GM19239 (cell line): ENCODE data around the gene SLC6A20.

Experiments
- DNase-seq: peaks from one replicate; pipeline ENCODE4 v3.0.0; 2011; ENCODE audit warnings: low spot score; ENCODE audit not compliant: insufficient read length
- FAIRE-seq: peaks from 2 replicates; lab custom pipeline; 2011; peaks lifted over from hg19 to GRCh38; lab: Jason Lieb, UNC

Gene SLC6A20

GRCh38 chr3:45781271-45781670, 15.1 kb downstream of the SLC6A20 start:
- DNase-seq (no peak), FAIRE-seq (no peak)

DNA sequence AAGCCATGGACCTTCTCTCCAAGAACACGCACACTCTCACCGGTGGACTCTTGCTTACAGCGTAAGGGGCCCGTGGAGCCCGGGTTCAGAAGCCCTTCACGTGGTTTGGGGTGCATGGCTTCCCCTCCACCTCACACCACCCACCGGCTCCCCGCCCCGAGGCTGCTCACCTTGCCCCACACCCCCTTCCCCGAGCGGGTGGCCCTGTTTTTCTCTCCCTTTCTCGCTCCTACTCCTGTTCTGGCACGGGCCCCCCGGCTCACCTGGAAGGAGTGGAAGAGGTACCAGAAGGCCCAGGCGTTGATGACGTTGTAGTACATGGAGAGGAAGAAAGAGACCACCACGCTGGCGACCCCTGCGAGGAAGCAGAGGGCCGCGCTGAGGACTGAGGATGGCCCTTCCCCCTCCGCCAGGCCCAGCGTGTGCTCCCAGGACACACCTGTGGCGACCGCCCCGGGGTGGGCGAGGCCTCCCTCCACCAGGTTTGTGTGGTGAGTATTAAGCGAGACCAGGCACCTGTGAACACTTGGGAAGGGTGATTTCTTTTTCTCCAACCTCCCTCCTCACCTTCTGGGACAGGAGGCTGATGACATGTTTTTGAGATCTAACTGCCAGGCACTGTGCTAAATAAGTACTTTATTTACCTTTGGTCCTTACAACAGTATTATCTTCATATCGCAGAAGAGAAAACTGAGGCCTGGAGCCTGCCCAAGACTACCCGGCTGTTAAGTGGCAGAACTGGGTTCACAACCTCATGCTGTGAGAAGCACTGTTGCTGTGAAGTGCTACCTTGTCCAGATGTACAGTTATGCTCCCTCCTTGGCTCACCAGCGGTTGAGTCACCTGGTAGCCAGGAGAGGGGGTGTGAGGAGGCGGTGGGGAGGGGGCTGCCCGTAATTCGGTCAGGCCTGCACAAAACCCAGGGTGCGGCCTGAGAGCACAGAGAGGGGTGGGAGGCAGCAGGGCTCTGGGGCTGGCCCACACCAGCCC, 16.3 kb downstream of the SLC6A20 start:
- FAIRE-seq = no peak
- no peak for DNase-seq

GRCh38 chr3:45778761-45779201, 17.6 kb downstream of the SLC6A20 start:
- no peak for DNase-seq

GRCh38 chr3:45777746-45778386, 18.5 kb downstream of the SLC6A20 start:
- FAIRE-seq (no peak), DNase-seq (no peak)

More at GRCh38 chr3:45778761-45779201, 17.6 kb downstream of the SLC6A20 start:
- no peak for FAIRE-seq

DNA sequence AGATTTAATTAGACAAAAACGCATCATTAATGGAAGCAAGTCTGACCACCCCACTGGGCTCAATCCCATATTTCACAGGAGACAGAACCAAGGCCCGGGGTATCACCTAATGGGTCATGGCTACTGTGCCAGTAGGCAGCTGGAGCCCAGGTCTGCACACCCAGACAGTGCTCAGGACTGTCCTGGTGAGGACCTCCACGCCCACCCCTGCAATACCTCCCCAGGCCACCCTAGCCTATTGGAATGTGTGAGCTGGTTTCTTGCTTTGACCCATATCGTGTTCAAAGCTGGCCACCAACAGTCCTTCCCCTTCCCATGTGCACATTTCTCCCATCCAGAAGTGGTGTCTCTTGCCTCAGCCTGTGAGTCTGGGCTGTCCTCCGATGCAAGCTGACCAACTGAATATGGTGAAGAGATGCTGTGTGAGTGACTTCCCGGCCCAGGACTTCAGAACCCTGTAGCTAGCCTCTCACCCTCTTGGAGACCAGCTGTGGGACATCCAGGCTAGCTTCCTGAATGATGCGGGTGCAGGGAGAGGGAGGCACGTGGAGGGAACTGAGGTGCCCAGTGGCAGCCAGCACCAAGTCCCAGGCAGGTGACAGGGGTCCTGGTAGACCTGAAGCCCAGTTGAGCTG, 19.1 kb downstream of the SLC6A20 start:
- FAIRE-seq = no peak
- no peak for DNase-seq

DNA sequence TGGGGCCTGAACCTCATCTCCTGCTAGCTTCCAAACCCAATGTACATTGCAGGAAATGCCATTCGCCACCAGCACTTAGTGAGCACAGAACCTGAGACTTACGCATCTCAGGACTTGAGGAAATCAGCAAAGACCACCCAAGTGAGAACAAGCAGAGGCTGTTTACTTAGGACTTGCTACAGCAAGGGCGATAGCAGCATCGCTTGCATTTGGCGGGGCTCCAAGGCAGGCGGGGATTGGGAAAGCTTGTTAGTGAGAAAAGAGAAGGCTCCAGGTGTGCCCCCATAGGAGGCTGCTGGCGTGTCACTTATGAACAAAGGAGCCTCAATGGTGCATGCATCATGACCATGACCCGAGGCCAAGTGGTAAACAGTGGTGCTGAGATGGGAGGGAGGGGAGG, 19.7 kb downstream of the SLC6A20 start:
- FAIRE-seq (no peak), DNase-seq (no peak)

DNA sequence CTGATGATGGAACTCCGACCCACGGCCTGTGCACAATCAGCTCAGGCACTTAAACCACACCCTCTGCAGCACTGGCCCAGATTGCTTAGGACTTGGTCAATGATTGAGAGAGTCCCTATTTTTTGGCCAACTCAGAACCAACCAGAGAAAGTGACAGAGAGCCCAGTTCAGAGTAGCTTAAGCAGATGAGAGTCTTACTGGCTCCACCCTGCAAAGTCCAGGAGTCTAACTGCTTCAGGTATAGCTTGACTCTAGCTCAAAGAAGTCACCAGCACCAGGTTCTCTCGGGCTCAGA, 20.1 kb downstream of the SLC6A20 start:
- DNase-seq (no peak), FAIRE-seq (no peak)

DNA sequence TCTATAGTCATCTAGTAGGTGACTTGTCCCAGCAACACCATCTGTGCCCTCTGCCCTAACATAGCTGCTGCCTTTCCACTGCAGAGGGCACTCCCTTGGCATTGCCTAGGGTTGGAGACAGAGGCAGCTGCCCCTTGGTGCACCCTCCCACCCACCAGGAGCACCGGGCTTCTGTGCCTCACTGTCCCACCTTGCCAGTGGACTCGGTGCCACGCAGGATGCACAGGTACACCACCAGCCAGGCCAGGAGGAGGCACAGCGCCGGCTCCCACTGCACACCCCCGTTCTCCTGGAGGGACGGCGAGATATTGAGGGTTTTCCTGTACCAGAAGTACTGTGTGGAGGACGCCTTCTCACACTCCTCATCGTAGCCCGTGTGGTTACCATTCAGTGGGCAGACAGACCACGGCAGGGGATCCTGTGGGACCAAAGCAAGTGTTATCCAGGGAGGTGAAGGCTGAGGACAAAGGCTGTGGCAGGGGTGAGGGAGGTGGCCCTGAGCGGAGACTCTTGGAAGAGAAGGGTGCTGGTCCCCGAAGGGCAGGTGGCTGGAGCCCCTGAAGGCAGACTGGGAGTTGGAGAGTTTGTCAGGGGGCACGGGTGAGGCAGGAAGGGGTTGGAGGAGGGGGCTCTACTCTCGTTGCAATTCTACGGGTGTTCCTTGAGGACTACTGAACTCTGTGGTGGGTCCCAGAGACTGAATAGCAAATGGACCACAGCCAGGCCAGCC, 20.6 kb downstream of the SLC6A20 start:
- no peak for DNase-seq
- no peak for FAIRE-seq

DNA sequence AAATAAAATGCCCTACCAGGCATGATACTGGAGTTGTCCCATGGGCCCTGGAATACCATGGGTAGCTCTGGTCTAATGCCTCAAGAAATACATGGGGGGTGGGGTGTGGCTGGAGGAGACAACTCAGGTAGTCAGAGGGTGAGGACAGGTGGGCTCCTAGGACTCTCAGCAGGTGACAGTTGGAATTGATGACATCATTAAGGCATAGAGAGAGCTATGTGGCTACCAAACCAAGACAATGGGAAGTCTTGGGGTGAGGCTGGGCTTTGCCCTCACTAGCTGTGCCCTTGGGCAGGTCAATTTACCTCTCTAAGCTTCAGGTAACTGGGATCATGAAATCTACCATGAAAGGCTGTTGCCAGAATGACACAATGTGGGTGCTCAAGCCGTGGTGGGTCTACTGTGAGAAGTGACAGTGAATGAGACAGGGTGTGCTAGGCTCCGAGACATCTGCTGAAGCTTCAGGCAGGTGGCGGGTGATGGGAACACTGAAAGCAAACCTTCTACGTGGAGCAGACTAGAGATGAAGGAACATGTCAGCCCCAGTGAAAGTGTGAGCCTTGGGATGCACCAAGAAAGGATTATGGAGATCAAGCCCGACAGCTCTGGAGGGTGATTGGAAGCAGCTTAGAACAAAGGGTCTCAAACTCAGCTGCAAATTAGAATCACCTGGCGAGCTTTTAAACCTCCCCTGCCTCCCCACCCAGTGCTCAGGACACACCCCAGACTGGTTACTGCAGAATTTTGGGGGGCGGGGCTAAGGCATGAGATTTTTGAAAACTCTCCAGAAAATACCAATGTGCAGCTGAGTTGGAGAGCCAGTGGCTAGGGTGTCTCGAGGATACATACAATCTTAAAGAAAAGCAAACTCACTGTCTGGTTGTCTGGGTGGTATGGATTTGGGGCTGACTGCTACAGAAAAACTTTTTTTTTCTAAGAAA, 21.5 kb downstream of the SLC6A20 start:
- FAIRE-seq (no peak), DNase-seq (no peak)

- DNase-seq (no peak), FAIRE-seq (no peak)
Observed at GRCh38 chr3:45773714-45774449, 22.5 kb downstream of the SLC6A20 start.

- DNase-seq = no peak
- FAIRE-seq = no peak
Observed at GRCh38 chr3:45773072-45773471, 23.3 kb downstream of the SLC6A20 start.

- FAIRE-seq (no peak), DNase-seq (no peak)
Observed at GRCh38 chr3:45772341-45773035, 23.8 kb downstream of the SLC6A20 start.

DNA sequence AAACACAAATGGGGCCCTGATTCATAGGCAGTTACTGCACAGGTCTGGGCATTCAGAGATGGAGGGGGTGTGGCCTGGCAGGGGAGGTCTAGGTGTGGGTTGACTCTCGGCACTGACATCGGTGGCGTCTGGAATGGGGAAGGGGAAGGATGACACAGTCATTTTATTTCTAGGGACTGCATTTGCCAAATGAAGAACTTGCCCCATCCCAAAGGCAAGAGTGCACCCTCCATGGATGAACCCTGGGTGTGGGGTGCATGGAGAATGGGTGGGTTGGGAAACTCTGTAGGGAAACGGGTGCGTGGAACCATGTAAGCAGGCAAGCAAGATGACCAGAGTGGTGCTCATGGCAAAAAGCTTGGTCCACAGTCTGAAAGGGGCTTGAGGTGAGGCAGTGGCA, 24.5 kb downstream of the SLC6A20 start:
- no peak for DNase-seq
- FAIRE-seq = no peak

DNA sequence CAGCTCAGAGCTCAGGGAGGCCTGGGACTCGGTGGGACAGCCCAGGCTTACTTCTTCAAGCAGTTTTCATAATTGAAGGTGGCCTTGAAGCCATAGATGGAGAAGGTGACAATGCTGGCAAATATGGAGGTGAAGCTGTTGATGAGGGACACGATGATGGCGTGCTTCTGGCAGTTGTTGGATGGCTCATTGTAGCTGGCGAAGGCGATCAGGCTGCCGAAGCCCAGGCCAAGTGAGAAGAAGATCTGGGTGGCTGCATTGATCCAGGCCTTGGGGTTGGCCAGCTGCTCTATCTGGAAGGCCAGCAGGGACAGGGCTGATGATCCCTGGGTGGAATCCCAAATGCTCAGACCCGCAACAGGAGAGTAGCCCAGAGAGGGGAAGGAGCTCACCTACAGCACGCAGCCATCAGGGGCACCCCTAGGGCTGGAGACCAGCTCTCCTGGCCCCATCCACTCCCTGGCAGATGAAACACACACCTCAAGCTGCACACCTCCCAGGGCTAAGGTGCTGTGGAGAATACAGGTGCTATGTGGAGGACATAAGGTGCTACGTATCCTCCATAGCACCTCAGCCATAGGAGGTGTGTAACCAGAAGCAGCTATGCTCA, 25.1 kb downstream of the SLC6A20 start:
- DNase-seq = no peak
- no peak for FAIRE-seq

DNA sequence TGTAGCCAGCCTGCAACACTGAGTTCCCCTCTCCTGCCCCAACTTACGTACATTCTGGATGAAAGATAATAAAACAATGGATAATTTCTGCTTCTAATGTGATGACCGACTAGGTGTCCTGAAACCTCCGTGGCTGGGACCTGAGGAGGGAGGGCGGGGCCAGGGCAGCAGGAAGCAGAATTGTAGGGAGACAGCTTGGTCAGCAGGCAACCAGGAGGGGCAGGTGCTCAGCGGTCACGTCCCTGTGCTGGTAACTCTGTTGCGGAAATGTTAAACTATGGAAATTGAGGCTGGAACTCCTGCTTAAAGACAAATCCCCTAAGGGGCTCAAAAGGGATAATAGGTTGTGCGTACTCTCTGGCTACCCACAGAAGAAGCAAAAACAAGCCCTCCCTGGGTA, 30.4 kb downstream of the SLC6A20 start:
- no peak for DNase-seq
- FAIRE-seq = no peak

- FAIRE-seq = no peak
- no peak for DNase-seq
Observed at GRCh38 chr3:45765266-45765851, 31.0 kb downstream of the SLC6A20 start.

GRCh38 chr3:45763303-45763675, 33.0 kb downstream of the SLC6A20 start:
- no peak for DNase-seq
- FAIRE-seq = no peak
